Ascending aorta (tissue), 2 donors: ENCODE data around the gene RASD1. TPM values are rescaled to one million over a fixed set of nuclear protein-coding genes. Genes with fewer than 3 reads are reported as not detected.
"Not testable (repeated sequence)": the region's sequence is repeated elsewhere in the genome, so short reads cannot be mapped to it uniquely, and the experiment has no call there.

Experiments
- DNase-seq, 2 donors: peaks; one replicate each; pipeline ENCODE4 v3.0.0-alpha.2; 2019; ENCODE audit warnings: low spot score in 2 of 2
- H3K27ac ChIP-seq, 2 donors: fragments of 200-600 bp; sonication (generic); one replicate each; pipeline ENCODE4 v1.5.1; 2016 to 2017; ENCODE audit warnings: mild to moderate bottlenecking in 1 of 2
- H3K27me3 ChIP-seq: fragments of 200-600 bp; sonication (generic); one replicate; pipeline ENCODE4 v1.5.1; 2017
- H3K36me3 ChIP-seq, 2 donors: fragments of 200-600 bp; sonication (generic); one replicate each; pipeline ENCODE4 v1.5.1; 2016
- H3K4me1 ChIP-seq, 2 donors: fragments of 200-600 bp; sonication (generic); one replicate each; pipeline ENCODE4 v1.5.1; 2016 to 2017; ENCODE audit warnings: mild to moderate bottlenecking in 1 of 2
- H3K4me3 ChIP-seq, 2 donors: fragments of 200-600 bp; sonication (generic); one replicate each; pipeline ENCODE4 v1.5.1; 2016 to 2017; ENCODE audit warnings: mild to moderate bottlenecking in 1 of 2
- H3K9me3 ChIP-seq, 2 donors: fragments of 200-600 bp; sonication (generic); one replicate each; pipeline ENCODE4 v1.5.1; 2016
- intact Hi-C: fragments of 100-400 bp; cut with DNase I; formaldehyde crosslinking; loops from one replicate; pipeline ENCODE4 v1.15.1; 2023
- total RNA-seq: library from RNA; depleted of rRNA; stranded (reverse); fragments of >200 nt; gene quantifications from one replicate; pipeline ENCODE4 v1.1.0, GENCODE V29; 2016
- TF ChIP-seq, protein P1 (sequence below), 3 experiments: fragments of 200-600 bp in 2 of 3; fragments of 450-650 bp in 1 of 3; sonication (generic) in 2 of 3; IDR thresholded peaks; one replicate each; pipeline ENCODE4 v1.5.1; 2016 to 2019; ENCODE audit warnings: antibody characterized with exemption in 3 of 3, mild to moderate bottlenecking in 1 of 3, moderate library complexity in 1 of 3

The RASD1 gene
- total RNA-seq, 1 donor from 2014 or later: 293 TPM

DNA sequence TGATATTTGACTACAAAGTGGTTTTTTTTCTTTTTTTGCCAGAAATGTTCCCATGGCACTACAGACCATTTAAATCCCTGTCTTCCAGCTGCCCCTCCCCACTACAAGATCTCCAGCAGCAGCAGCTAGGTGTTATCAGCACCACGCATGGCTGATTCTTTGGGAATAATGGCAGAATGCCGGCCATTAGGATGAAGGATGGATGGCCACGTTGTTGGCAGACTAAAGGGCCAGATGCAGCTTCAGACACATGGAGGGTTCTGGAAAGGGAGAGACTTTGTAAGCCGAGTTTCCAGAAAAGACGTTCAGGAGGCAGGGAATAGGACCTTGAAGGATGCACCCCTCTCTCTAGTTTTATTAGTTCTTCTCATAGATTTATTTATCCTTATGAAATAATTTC lies 29.7 kb downstream of the RASD1 start:
- Histone ChIP-seq H3K36me3 (no peaks in the 10 kb centered on the region), H3K4me3 (no peak overlapping the region), H3K27me3 (no peaks in the 10 kb centered on the region), H3K4me1 (no peaks in the 10 kb centered on the region), H3K27ac (no peak overlapping the region), H3K9me3 (no peaks in the 10 kb centered on the region)
- intact Hi-C loops: no loop called here
- TF ChIP-seq, protein P1, sequence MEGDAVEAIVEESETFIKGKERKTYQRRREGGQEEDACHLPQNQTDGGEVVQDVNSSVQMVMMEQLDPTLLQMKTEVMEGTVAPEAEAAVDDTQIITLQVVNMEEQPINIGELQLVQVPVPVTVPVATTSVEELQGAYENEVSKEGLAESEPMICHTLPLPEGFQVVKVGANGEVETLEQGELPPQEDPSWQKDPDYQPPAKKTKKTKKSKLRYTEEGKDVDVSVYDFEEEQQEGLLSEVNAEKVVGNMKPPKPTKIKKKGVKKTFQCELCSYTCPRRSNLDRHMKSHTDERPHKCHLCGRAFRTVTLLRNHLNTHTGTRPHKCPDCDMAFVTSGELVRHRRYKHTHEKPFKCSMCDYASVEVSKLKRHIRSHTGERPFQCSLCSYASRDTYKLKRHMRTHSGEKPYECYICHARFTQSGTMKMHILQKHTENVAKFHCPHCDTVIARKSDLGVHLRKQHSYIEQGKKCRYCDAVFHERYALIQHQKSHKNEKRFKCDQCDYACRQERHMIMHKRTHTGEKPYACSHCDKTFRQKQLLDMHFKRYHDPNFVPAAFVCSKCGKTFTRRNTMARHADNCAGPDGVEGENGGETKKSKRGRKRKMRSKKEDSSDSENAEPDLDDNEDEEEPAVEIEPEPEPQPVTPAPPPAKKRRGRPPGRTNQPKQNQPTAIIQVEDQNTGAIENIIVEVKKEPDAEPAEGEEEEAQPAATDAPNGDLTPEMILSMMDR (IDR thresholded peaks at IDR 0.05): no peak
- no peak for DNase-seq

DNA sequence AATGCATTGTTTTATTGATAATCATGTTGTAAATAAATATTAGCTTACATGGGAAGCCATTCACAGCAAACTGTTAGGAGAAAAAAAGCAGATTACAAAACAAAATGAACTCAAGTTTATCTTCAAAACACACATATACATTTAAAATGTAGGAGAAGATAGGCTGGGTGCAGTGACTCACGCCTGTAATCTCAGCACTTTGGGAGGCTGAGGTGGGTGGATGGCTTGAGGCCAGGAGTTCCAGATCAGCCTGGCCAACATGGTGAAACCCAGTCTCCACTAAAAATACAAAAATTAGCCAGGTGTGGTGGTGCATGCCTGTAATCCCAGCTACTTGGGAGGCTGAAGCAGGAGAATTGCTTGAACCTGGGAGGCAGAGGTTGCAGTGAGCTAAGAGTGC lies 30.3 kb downstream of the RASD1 start:
- H3K4me1 ChIP-seq, H3K4me3 ChIP-seq, H3K27me3 ChIP-seq, DNase-seq, H3K27ac ChIP-seq, intact Hi-C loops, H3K36me3 ChIP-seq, H3K9me3 ChIP-seq: not testable (repeated sequence)

DNA sequence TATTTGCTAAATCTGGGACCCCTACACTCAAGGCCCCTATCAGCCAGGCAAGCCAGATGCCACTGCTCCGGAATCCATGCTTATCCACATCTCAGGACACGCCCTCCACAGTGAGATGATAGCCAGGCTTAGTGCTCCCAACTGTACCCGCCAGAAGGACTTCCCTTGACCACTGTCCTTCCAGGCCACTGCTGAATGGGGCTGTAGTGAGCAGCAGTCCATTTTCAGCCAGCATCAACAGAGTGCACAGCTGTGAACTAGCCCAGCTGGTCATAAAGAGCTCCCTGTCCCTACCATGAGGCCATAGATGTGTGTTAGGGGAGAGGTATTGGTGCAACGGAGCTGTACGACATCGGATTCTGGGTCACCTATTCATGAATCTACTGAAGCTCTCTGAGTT lies 32.4 kb downstream of the RASD1 start:
- TF ChIP-seq, protein P1 (IDR thresholded peaks at IDR 0.05): no peak
- H3K4me1 ChIP-seq: no peaks in the 10 kb centered on the region
- H3K27me3 ChIP-seq: no peaks in the 10 kb centered on the region
- no peak for DNase-seq
- H3K9me3 ChIP-seq: no peaks in the 10 kb centered on the region
- H3K27ac ChIP-seq: no peak overlapping the region
- H3K4me3 ChIP-seq: no peak overlapping the region
- intact Hi-C loops: no loop called here
- no peaks in the 10 kb centered on the region for H3K36me3 ChIP-seq

DNA sequence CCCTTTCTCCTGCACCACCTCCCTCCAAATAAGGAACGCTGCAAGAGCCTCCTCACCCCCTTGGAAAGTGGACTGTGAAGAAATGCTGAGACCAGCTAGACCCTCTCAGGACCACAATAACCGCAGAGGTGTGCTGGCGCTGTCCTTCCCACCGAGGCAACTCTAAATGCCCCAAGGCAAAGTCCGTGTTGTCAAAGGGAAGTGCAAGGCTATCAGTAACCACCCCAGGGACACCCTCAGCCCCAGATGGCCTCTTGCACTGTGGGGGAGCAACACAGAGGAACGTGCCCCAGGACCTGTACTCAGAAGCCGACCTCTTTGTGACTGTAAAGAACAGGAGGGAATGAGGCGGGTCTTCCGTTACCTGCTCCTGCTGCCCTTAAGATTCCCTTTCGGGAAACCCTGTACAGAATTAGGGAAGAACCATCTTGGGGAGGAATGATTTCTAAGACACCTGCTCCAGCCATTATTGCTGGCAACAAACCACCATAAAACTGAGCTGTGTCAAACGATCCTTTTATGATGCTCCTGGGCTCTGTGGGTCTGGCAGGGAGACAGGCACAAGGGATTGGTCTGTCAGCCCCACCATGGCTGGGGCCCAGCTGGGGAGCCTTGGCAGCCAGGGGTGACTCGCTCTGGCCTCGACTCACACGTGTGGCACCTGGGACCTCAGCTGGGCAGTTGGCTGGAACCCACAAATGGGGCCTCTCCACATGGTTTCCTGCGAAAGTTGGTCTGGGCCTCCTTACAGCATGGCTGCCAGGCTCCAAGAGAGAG lies 34.0 kb downstream of the RASD1 start:
- intact Hi-C loops: no loop called here
- Histone ChIP-seq H3K9me3 (no peaks in the 10 kb centered on the region), H3K4me3 (no peak overlapping the region), H3K4me1 (no peaks in the 10 kb centered on the region), H3K27me3 (no peaks in the 10 kb centered on the region), H3K27ac (no peak overlapping the region), H3K36me3 (no peaks in the 10 kb centered on the region)
- no peak for DNase-seq
- TF ChIP-seq, protein P1 (IDR thresholded peaks at IDR 0.05): no peak

DNA sequence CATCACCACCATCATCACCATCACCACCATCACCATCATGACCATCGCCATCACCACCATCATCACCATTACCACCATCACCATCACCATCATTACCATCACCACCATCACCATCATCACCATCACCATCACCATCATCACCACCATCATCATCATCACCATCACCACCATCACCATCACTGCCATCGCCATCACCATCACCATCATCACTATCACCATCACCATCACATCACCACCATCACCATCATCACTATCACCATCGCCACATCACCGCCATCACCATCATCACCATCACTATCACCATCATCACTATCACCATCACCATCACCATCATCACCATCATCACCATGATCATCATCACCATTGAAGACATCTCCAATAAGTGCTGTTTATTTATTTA lies 36.2 kb downstream of the RASD1 start:
- H3K9me3 ChIP-seq: no peaks in the 10 kb centered on the region
- no peak overlapping the region for H3K27ac ChIP-seq
- H3K4me3 ChIP-seq: no peak overlapping the region
- no peaks in the 10 kb centered on the region for H3K27me3 ChIP-seq
- TF ChIP-seq, protein P1 (IDR thresholded peaks at IDR 0.05): no peak
- no peaks in the 10 kb centered on the region for H3K36me3 ChIP-seq
- intact Hi-C loops: no loop called here
- H3K4me1 ChIP-seq: no peaks in the 10 kb centered on the region
- no peak for DNase-seq

DNA sequence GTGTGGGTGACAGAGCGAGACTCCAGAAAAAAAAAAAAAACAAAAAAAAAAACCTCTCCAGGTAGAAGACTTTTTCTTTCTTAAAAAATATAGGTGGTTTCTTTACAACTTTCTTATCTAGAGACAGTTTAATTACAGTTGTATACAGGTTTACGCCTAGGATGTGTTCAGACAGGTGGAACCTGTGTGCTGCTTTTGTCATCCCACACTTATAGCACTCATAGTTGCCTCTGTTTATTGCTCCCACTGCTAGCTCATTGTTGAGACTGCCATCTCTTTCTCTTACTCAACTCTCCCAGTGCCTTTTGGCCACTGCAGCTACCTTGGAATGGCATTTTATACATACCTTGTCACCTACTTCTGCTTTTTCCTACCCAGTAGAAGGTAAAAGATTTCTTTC lies 38.5 kb downstream of the RASD1 start:
- TF ChIP-seq, protein P1 (IDR thresholded peaks at IDR 0.05): no peak
- no peak overlapping the region for H3K4me3 ChIP-seq
- intact Hi-C loops: no loop called here
- no peak for DNase-seq
- H3K27ac ChIP-seq: no peak overlapping the region
- no peaks in the 10 kb centered on the region for H3K27me3 ChIP-seq
- H3K36me3 ChIP-seq: no peaks in the 10 kb centered on the region
- H3K9me3 ChIP-seq: no peaks in the 10 kb centered on the region
- no peaks in the 10 kb centered on the region for H3K4me1 ChIP-seq
